Measurements from ENCODE around the gene PTH2R. TPM values are rescaled to one million over a fixed set of nuclear protein-coding genes. Genes with fewer than 3 reads are reported as not detected.
"Not testable (repeated sequence)": the region's sequence is repeated elsewhere in the genome, so short reads cannot be mapped to it uniquely, and the experiment has no call there.

PTH2R gene
- total and polyA plus RNA-seq, 2 of the 4 experiments (the other 2 are of a cell fraction) = under 0.01 TPM; not detected in 1

DNA sequence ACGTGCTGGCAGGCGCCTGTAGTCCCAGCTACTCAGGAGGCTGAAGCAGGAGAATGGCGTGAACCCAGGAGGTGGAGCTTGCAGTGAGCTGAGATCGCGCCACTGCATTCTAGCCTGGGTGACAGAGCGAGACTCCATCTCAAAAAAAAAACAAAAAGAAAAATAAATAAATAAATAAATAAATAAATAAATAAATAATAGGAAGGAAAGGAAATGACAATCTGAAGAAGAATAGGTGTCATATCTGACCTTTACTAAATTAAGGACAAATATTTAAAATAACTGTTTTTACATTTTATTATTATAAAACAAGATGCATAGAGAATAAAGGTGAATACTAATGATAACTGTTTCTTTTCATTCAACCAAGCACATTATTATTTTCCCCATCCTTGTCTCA is 40.9 kb downstream of the PTH2R start:
- H3K36me3 ChIP-seq (ENCODE audit: control insufficient read depth, insufficient read depth, low read length); H3K79me1 ChIP-seq (ENCODE audit: low read depth in 1 of 2, low read length in 2 of 2); BruUV-seq (replicated peaks); H3K14ac ChIP-seq (replicated peaks; ENCODE audit: low read depth, low read length); H2AFZ ChIP-seq (replicated peaks; ENCODE audit: low read length, poor library complexity); H3K4me3 ChIP-seq (ENCODE audit: insufficient read depth, low read depth, low read length); H4K8ac ChIP-seq (ENCODE audit: low read depth in 2 of 2, low read length in 2 of 2); H4K5ac ChIP-seq (ENCODE audit: low read depth, low read length); H4K91ac ChIP-seq (ENCODE audit: insufficient read depth, low read depth, low read length); H3K4me1 ChIP-seq (ENCODE audit: control insufficient read depth, insufficient read depth, low read length); H2AK5ac ChIP-seq (ENCODE audit: low read depth, low read length); H3K18ac ChIP-seq (ENCODE audit: low read depth, low read length); POLR2A ChIA-PET (ENCODE audit: unreplicated experiment); H3K4me2 ChIP-seq (ENCODE audit: low read depth, low read length); CTCF ChIA-PET; H3K23ac ChIP-seq (ENCODE audit: low read depth, low read length); intact Hi-C loops (cut with micrococcal nuclease); H3K27ac ChIP-seq (ENCODE audit: insufficient read depth, low read length); H2BK5ac ChIP-seq (ENCODE audit: low read depth, low read length, poor library complexity, severe bottlenecking); DNase-seq; H3K9ac ChIP-seq (ENCODE audit: low read depth, low read length); H2BK15ac ChIP-seq (ENCODE audit: low read depth, low read length); H2BK120ac ChIP-seq (ENCODE audit: low read depth, low read length); ATAC-seq (ENCODE audit: low read depth); H3K27me3 ChIP-seq (ENCODE audit: control insufficient read depth, insufficient read depth, low read length); H2AK9ac ChIP-seq (replicated peaks; ENCODE audit: low read depth, low read length, poor library complexity); H3K9me3 ChIP-seq (ENCODE audit: control insufficient read depth, insufficient read depth, low read length); H3K9me1 ChIP-seq (ENCODE audit: insufficient read depth, low read length); H3K56ac ChIP-seq (ENCODE audit: extremely low read depth, insufficient read depth, low read length); H3K4ac ChIP-seq (ENCODE audit: low read depth, low read length); dilution Hi-C loops (cut with HindIII; ENCODE audit: low sequenced_read_pairs, unreplicated experiment); H4K20me1 ChIP-seq (ENCODE audit: insufficient read depth, low read length); H2BK20ac ChIP-seq (ENCODE audit: low read depth, low read length); in situ Hi-C loops (cut with MboI; ENCODE audit: low sequenced_read_pairs): not testable (repeated sequence)
- no CpG with 5 or more reads among the region's 6 CpGs for WGBS, 2 experiments (ENCODE audit: extremely low coverage in 2 of 2, insufficient read length in 1 of 2)

Data from IMR-90 (cell line).